Mammary epithelial cell (primary cell): ENCODE results near the gene MGA.

Experiments
- EZH2 ChIP-seq: IDR thresholded peaks from 2 replicates; pipeline ENCODE4 v1.6.1; 2012; ENCODE audit warnings: low read length, inconsistent platforms, borderline replicate concordance
- TF ChIP-seq, protein P1 (sequence below), 2 donors: IDR thresholded peaks in 1 of 2; conservative IDR thresholded peaks in 1 of 2; 2 replicates each; pipeline ENCODE4 v1.5.1; 2011 to 2012; ENCODE audit warnings: inconsistent platforms in 2 of 2, low read length in 2 of 2, mild to moderate bottlenecking in 2 of 2, control low read depth in 1 of 2, low read depth in 1 of 2; ENCODE audit not compliant: insufficient read depth in 1 of 2; ENCODE audit errors: extremely low read depth in 1 of 2

DNA sequence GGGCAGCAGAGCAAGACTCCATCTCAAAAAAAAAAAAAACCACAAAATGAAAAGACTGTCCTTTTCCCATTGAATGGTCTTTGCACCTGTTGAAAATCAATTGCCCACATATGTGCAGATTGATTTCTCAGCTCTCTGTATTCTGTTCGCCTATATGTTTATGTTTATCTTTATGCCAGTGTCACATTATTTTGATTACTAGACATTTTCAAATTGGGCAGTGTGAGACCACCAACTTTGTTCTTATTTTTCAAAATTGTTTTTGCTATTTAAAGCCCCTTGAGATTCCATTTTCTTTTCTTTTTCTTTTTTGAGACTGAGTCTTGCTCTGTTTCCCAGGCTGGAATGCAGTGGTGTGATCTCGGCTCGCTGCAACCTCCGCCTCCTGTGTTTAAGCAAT is 18.5 kb downstream of the MGA start:
- TF ChIP-seq, protein P1, sequence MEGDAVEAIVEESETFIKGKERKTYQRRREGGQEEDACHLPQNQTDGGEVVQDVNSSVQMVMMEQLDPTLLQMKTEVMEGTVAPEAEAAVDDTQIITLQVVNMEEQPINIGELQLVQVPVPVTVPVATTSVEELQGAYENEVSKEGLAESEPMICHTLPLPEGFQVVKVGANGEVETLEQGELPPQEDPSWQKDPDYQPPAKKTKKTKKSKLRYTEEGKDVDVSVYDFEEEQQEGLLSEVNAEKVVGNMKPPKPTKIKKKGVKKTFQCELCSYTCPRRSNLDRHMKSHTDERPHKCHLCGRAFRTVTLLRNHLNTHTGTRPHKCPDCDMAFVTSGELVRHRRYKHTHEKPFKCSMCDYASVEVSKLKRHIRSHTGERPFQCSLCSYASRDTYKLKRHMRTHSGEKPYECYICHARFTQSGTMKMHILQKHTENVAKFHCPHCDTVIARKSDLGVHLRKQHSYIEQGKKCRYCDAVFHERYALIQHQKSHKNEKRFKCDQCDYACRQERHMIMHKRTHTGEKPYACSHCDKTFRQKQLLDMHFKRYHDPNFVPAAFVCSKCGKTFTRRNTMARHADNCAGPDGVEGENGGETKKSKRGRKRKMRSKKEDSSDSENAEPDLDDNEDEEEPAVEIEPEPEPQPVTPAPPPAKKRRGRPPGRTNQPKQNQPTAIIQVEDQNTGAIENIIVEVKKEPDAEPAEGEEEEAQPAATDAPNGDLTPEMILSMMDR (conservative IDR thresholded peaks at IDR 0.05 in 1 of 2, IDR thresholded peaks at IDR 0.05 in 1 of 2; ENCODE audit: extremely low read depth in 1 of 2, insufficient read depth in 1 of 2, low read depth in 1 of 2, low read length in 2 of 2), result no peak
- no peak for TF ChIP-seq EZH2
